Breast epithelium (tissue), 4 donors: ENCODE results near the gene P3H2. TPM values are rescaled to one million over a fixed set of nuclear protein-coding genes. Genes with fewer than 3 reads are reported as not detected.

Source experiments
- DNase-seq, 2 donors: peaks; one replicate each; pipeline ENCODE4 v3.0.0-alpha.2; 2019; ENCODE audit warnings: low spot score in 2 of 2
- H3K27ac ChIP-seq, 2 donors: fragments of 200-600 bp; sonication (generic) in 1 of 2; one replicate each; pipeline ENCODE4 v1.5.1; 2016 to 2019; ENCODE audit warnings: mild to moderate bottlenecking in 1 of 2
- H3K27me3 ChIP-seq, 2 donors: fragments of 200-600 bp; sonication (generic) in 1 of 2; one replicate each; pipeline versions ENCODE4 v1.5.1 to v1.6.0; 2017 to 2019; ENCODE audit warnings: control low read depth in 1 of 2, mild to moderate bottlenecking in 1 of 2
- H3K36me3 ChIP-seq: fragments of 200-600 bp; one replicate; pipeline ENCODE4 v1.5.1; 2019
- H3K4me1 ChIP-seq, 2 donors: fragments of 200-600 bp; sonication (generic); one replicate each; pipeline ENCODE4 v1.5.1; 2016 to 2019; ENCODE audit warnings: control low read depth in 1 of 2
- H3K4me3 ChIP-seq, 3 donors: fragments of 200-600 bp; sonication (generic); 1 replicate in 2 of 3; 2 replicates in 1 of 3; pipeline ENCODE4 v1.5.1; 2016 to 2019; ENCODE audit warnings: mild to moderate bottlenecking in 3 of 3, moderate library complexity in 2 of 3
- H3K9me3 ChIP-seq, 2 donors: fragments of 200-600 bp; sonication (generic) in 1 of 2; one replicate each; pipeline ENCODE4 v1.5.1; 2016 to 2019; ENCODE audit warnings: control low read depth in 1 of 2
- POLR2A ChIP-seq: fragments of 450-650 bp; IDR thresholded peaks from one replicate; pipeline ENCODE4 v1.6.1; 2016; ENCODE audit warnings: antibody characterized with exemption, mild to moderate bottlenecking, moderate library complexity
- POLR2AphosphoS5 ChIP-seq, 3 donors: sonication (generic); formaldehyde crosslinking; IDR thresholded peaks; one replicate each; pipeline ENCODE4 v1.6.1; 2017; ENCODE audit warnings: antibody characterized with exemption in 3 of 3
- intact Hi-C: fragments of 100-400 bp; cut with DNase I; formaldehyde crosslinking; loops from one replicate; pipeline ENCODE4 v1.15.1; 2023; ENCODE audit warnings: low total_unique reads
- total RNA-seq, 3 donors: library from RNA; depleted of rRNA; stranded (reverse); fragments of >200 nt; gene quantifications; one replicate each; pipeline ENCODE4 v1.1.0, GENCODE V29; 2016
- TF ChIP-seq, protein P1 (sequence below), 3 donors: fragments of 450-650 bp; IDR thresholded peaks; one replicate each; pipeline ENCODE4 v1.5.1; 2016 to 2017; ENCODE audit warnings: antibody characterized with exemption in 3 of 3, mild to moderate bottlenecking in 3 of 3, moderate library complexity in 3 of 3

Gene P3H2
- total RNA-seq, 3 donors from 2014 or later: 1.6 to 12.3 (median 10.2) TPM

DNA sequence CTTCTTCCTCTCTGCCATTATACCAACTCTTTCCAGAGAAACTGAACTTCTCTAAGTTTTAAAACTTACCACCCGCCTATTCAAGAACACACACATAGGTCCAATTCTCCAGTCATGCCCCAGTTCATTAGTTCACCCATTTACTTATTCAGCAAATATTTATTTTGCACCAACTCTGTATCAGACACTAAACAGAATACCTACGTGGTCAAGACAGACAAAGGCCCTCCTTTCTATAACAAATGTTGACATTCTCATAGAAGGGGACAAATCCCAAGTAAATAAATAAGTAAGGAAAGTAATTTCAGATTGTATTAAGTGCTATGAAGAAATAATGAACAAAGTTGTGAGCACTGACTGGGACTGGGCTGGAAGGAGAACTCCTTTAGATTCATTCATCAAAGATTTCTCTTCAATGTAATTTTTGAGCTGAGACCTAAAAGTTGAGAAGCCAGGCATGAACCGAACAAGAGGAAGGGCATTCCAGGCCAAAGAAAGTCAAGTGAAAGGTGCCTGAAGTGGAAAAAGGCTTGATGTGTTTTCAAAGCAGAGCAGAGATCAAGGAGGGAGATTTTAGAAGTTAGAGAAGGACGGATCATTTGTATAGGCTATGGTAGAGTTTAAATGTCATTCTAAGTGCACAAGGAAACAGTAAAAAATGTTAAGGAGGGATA, 120.4 kb downstream of the P3H2 start:
- H3K4me3 ChIP-seq: peak overlapping the region in 1 of 3 donors; percentile 29
- no peaks in the 10 kb centered on the region for H3K9me3 ChIP-seq
- no peak for DNase-seq
- no peaks in the 10 kb centered on the region for H3K4me1 ChIP-seq
- no peaks in the 10 kb centered on the region for H3K36me3 ChIP-seq
- H3K27ac ChIP-seq: peak overlapping the region in 1 of 2 donors; percentile 2
- TF ChIP-seq, protein P1, sequence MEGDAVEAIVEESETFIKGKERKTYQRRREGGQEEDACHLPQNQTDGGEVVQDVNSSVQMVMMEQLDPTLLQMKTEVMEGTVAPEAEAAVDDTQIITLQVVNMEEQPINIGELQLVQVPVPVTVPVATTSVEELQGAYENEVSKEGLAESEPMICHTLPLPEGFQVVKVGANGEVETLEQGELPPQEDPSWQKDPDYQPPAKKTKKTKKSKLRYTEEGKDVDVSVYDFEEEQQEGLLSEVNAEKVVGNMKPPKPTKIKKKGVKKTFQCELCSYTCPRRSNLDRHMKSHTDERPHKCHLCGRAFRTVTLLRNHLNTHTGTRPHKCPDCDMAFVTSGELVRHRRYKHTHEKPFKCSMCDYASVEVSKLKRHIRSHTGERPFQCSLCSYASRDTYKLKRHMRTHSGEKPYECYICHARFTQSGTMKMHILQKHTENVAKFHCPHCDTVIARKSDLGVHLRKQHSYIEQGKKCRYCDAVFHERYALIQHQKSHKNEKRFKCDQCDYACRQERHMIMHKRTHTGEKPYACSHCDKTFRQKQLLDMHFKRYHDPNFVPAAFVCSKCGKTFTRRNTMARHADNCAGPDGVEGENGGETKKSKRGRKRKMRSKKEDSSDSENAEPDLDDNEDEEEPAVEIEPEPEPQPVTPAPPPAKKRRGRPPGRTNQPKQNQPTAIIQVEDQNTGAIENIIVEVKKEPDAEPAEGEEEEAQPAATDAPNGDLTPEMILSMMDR (IDR thresholded peaks at IDR 0.05): no peak
- TF ChIP-seq POLR2A (no peak), POLR2AphosphoS5 (IDR thresholded peaks at IDR 0.05) (no peak)
- intact Hi-C loops: no loop called here
- no peaks in the 10 kb centered on the region for H3K27me3 ChIP-seq

DNA sequence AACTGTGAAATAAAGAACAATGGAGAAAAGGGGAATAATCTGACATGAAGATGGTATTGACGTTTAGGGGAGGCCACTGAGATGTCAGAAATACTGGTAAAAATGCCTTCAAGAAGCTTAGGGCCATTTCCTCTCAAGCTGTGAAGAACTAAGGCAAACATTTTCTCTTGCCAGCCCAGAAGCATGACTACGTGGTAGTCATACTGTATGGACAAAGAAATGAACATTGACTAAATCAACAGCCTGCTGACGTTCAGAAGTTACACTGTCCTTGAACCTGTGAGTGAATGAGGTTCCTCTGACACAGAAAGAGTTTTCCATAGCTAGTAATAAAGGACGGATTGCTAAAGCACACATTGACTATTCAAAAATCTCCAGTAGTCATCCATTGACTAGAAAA, 121.0 kb downstream of the P3H2 start:
- Histone ChIP-seq H3K9me3 (no peaks in the 10 kb centered on the region), H3K4me3 (no peak overlapping the region), H3K27me3 (no peaks in the 10 kb centered on the region), H3K36me3 (no peaks in the 10 kb centered on the region), H3K27ac (no peak overlapping the region), H3K4me1 (no peaks in the 10 kb centered on the region)
- TF ChIP-seq, protein P1 (IDR thresholded peaks at IDR 0.05): no peak
- TF ChIP-seq POLR2A: no peak
- no peak for TF ChIP-seq POLR2AphosphoS5 (IDR thresholded peaks at IDR 0.05)
- DNase-seq: no peak
- intact Hi-C loops: no loop called here

DNA sequence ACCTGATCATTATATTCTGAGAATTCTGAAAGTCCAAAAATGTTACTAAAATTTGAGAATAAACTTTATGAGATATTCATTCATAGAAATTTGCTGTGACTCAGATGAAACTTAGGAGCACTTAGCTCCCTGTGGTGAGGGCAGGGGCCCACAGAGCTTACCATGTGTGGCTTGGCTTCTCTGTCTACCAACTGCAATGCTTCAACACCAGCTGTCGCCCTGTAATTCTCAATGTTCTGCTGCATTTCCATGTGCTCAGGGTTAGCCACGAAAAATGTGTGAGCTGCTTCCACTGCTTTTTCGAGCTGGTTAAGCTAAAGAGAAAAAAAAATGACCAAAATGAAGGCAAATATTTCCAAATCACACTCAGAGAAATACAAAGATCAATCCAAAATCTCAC, 125.6 kb downstream of the P3H2 start:
- no peak for DNase-seq
- TF ChIP-seq POLR2A (no peak), POLR2AphosphoS5 (IDR thresholded peaks at IDR 0.05) (no peak)
- TF ChIP-seq, protein P1 (IDR thresholded peaks at IDR 0.05): no peak
- Histone ChIP-seq H3K4me3 (no peak overlapping the region), H3K36me3 (no peaks in the 10 kb centered on the region), H3K27ac (no peak overlapping the region), H3K27me3 (no peaks in the 10 kb centered on the region), H3K9me3 (no peaks in the 10 kb centered on the region), H3K4me1 (no peaks in the 10 kb centered on the region)
- intact Hi-C loops: no loop called here

DNA sequence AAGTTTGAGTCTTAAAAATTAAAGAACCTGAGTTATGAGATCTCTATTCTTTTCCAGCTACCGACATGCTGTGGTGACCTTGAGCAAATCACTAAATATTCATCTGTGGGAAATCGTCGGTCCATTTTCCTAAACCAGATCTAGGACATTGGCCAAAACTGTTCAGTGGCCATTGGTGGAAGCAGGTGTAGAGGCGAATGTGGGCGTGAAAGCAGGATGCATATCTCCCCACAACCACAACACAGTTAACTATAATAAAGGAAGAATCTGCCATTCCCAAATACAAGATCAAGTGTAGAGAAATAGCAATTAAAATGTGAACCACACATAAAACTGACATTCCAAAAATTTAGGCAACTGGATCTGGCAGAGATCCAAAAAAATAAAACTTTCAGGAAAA, 129.9 kb downstream of the P3H2 start:
- TF ChIP-seq, protein P1 (IDR thresholded peaks at IDR 0.05): no peak
- TF ChIP-seq POLR2AphosphoS5 (IDR thresholded peaks at IDR 0.05): no peak
- TF ChIP-seq POLR2A: no peak
- no peak overlapping the region for H3K4me3 ChIP-seq
- no peak overlapping the region for H3K27ac ChIP-seq
- H3K4me1 ChIP-seq: no peaks in the 10 kb centered on the region
- H3K36me3 ChIP-seq: no peaks in the 10 kb centered on the region
- no peaks in the 10 kb centered on the region for H3K27me3 ChIP-seq
- intact Hi-C loops: no loop called here
- no peaks in the 10 kb centered on the region for H3K9me3 ChIP-seq
- DNase-seq: no peak

DNA sequence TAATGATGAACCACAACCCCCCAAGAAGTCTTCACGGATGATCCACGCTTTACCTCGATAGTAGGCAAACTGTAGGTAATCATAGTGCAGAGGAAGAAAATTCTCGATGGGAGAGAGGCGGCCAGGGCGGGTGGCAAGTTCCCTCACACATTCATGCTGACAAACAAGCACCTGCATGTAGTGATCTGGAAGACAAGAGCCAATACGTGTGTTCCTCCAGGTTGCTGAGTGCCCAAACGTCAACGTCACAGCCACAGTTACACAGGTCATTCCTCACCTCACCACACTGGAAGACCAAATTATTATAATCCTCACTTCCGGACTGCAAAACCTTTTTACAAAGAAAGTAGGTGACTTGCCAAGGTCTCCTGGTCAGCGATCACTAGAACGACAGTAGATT, 131.8 kb downstream of the P3H2 start:
- intact Hi-C loops: no loop called here
- H3K4me1 ChIP-seq: no peaks in the 10 kb centered on the region
- no peak for DNase-seq

More for the DNA sequence above, 131.8 kb downstream of the P3H2 start:
- Histone ChIP-seq H3K36me3 (no peaks in the 10 kb centered on the region), H3K27me3 (no peaks in the 10 kb centered on the region), H3K27ac (no peak overlapping the region), H3K4me3 (no peak overlapping the region), H3K9me3 (no peaks in the 10 kb centered on the region)
- TF ChIP-seq POLR2AphosphoS5 (IDR thresholded peaks at IDR 0.05): no peak
- TF ChIP-seq, protein P1 (IDR thresholded peaks at IDR 0.05): no peak
- no peak for TF ChIP-seq POLR2A
